BJ (cell line): Measurements from ENCODE around the gene TMEM175. TPM values are rescaled to one million over a fixed set of nuclear protein-coding genes. Genes with fewer than 3 reads are reported as not detected.

Experiments used
- CTCF ChIA-PET: fragments of 350-600 bp; formaldehyde crosslinking; extraction: SDS; loops from one replicate; lab custom pipeline; 2021; ENCODE audit warnings: antibody characterized with exemption, inconsistent platforms; lab: Yijun Ruan, JAX
- POLR2A ChIA-PET: fragments of 300-600 bp; sonication (Branson Sonifier 250); formaldehyde crosslinking; extraction: SDS; loops from one replicate; lab custom pipeline; 2021; ENCODE audit warnings: antibody characterized with exemption; lab: Charles Lee
- DNase-seq: peaks from one replicate; pipeline ENCODE4 v3.0.0-alpha.2; 2011; ENCODE audit warnings: low read depth
- H3K27me3 ChIP-seq: 2 replicates; pipeline ENCODE4 v1.6.0; 2011; ENCODE audit warnings: low read length; ENCODE audit not compliant: control insufficient read depth, insufficient read depth
- H3K36me3 ChIP-seq: 2 replicates; pipeline ENCODE4 v1.5.1; 2011; ENCODE audit warnings: low read length; ENCODE audit not compliant: control insufficient read depth, insufficient read depth
- H3K4me3 ChIP-seq: 2 replicates; pipeline ENCODE4 v1.5.1; 2011; ENCODE audit warnings: low read depth, mild to moderate bottlenecking, control low read depth, low read length
- CTCF ChIP-seq: IDR thresholded peaks from 2 replicates; pipeline ENCODE4 v1.5.1; 2011; ENCODE audit warnings: low read depth, mild to moderate bottlenecking, control low read depth, inconsistent platforms, low read length, moderate library complexity; ENCODE audit not compliant: insufficient read depth
- polyA plus RNA-seq: library from polyadenylated mRNA; depleted of rRNA; stranded (reverse); fragments of >200 nt; gene quantifications from 2 replicates; pipeline ENCODE4 v1.2.3, GENCODE V29; 2011

The TMEM175 gene
- polyA plus RNA-seq, 1 experiment, result 77.8 TPM

GRCh38 chr4:912548-913279, 19.5 kb upstream of the TMEM175 start:
- POLR2A ChIA-PET, result no interaction called here

GRCh38 chr4:913280-913618, 19.0 kb upstream of the TMEM175 start:
- peaks cover 11% of the 10 kb centered on the region for H3K36me3 ChIP-seq
- DNase-seq, result no peak
- H3K27me3 ChIP-seq, result no peaks in the 10 kb centered on the region
- TF ChIP-seq CTCF, result no peak
- ChIA-PET CTCF (interaction anchor here (1.1 kb wide), 1 partner anchor 17 kb away, joined by 5 read pairs; no protein-coding TSS in a partner anchor), POLR2A (no interaction called here)
- H3K4me3 ChIP-seq, result no peak overlapping the region

More at GRCh38 chr4:912548-913279, 19.5 kb upstream of the TMEM175 start:
- CTCF ChIA-PET, result interaction anchor here (0.6 to 1.1 kb wide), 2 partner anchors 17 to 100 kb away, joined by 3 to 5 read pairs; no protein-coding TSS in a partner anchor
- Histone ChIP-seq H3K27me3 (no peaks in the 10 kb centered on the region), H3K4me3 (no peak overlapping the region), H3K36me3 (peaks cover 11% of the 10 kb centered on the region)
- TF ChIP-seq CTCF, result no peak
- DNase-seq, result no peak

- TF ChIP-seq CTCF, result no peak
- Histone ChIP-seq H3K27me3 (no peaks in the 10 kb centered on the region), H3K36me3 (peaks cover 9% of the 10 kb centered on the region), H3K4me3 (no peak overlapping the region)
- ChIA-PET POLR2A (no interaction called here), CTCF (interaction anchor here (0.6 kb wide), 1 partner anchor 78 kb away, joined by 3 read pairs; no protein-coding TSS in a partner anchor)
- DNase-seq, result no peak
Measured at GRCh38 chr4:914531-914930, 17.7 kb upstream of the TMEM175 start.

- POLR2A ChIA-PET, result no interaction called here
- peaks cover 7% of the 10 kb centered on the region for H3K36me3 ChIP-seq
- no peak for TF ChIP-seq CTCF
- H3K27me3 ChIP-seq, result no peaks in the 10 kb centered on the region
- no peak overlapping the region for H3K4me3 ChIP-seq
- CTCF ChIA-PET, result no interaction called here
- DNase-seq, result no peak
Measured at GRCh38 chr4:915041-915474, 17.2 kb upstream of the TMEM175 start.

- H3K4me3 ChIP-seq, result no peak overlapping the region
- no peaks in the 10 kb centered on the region for H3K27me3 ChIP-seq
- no peak for DNase-seq
- POLR2A ChIA-PET, result no interaction called here
- no peak for TF ChIP-seq CTCF
- CTCF ChIA-PET, result interaction anchor here (0.5 kb wide), 1 partner anchor 37 kb away, joined by 3 read pairs; no protein-coding TSS in a partner anchor
- H3K36me3 ChIP-seq, result peaks cover 7% of the 10 kb centered on the region
Measured at GRCh38 chr4:915595-915994, 16.7 kb upstream of the TMEM175 start.
